ENCODE measurements around the gene PDZRN4. TPM values are rescaled to one million over a fixed set of nuclear protein-coding genes. Genes with fewer than 3 reads are reported as not detected.
"Not testable (repeated sequence)": the region's sequence is repeated elsewhere in the genome, so short reads cannot be mapped to it uniquely, and the experiment has no call there.

Gene PDZRN4
- total and polyA plus RNA-seq, 10 donors: 0.07 to 0.77 (median 0.29) TPM; not detected in 2

DNA sequence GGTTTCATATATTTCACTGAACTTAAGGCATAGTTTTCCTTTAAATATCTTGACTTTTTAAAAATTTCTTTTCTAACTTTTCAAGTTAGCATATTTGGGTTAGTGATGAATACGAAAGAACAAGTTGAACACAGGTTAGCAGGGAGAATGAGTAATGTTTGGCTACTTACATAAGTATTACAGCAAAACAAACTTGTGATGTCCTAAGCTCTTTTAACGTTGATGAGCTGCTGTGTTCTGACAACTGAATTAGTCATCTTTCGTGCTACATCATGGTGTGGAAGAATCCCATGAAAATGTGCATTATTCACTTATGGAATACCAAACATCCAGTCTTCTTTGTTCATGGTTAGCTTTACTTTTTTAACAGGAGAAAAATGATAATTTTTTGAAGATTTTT lies 36.3 kb upstream of the PDZRN4 start:
- 73 to 85% (median 75%) methylated on average over 3 of the region's 3 CpGs for WGBS, 5 donors
- Histone ChIP-seq H3K27me3 (replicated peaks in 1 of 7) (no peaks in the 10 kb centered on the region), H3K4me3 (no peak overlapping the region), H3K9me3 (peaks cover 0 to 8% (median 0%) of the 10 kb centered on the region in 8 donors), H3K4me1 (no peaks in the 10 kb centered on the region), H3K27ac (no peak overlapping the region), H3K36me3 (no peaks in the 10 kb centered on the region)
- no peak for DNase-seq
- TF ChIP-seq, protein P1, sequence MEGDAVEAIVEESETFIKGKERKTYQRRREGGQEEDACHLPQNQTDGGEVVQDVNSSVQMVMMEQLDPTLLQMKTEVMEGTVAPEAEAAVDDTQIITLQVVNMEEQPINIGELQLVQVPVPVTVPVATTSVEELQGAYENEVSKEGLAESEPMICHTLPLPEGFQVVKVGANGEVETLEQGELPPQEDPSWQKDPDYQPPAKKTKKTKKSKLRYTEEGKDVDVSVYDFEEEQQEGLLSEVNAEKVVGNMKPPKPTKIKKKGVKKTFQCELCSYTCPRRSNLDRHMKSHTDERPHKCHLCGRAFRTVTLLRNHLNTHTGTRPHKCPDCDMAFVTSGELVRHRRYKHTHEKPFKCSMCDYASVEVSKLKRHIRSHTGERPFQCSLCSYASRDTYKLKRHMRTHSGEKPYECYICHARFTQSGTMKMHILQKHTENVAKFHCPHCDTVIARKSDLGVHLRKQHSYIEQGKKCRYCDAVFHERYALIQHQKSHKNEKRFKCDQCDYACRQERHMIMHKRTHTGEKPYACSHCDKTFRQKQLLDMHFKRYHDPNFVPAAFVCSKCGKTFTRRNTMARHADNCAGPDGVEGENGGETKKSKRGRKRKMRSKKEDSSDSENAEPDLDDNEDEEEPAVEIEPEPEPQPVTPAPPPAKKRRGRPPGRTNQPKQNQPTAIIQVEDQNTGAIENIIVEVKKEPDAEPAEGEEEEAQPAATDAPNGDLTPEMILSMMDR (IDR thresholded peaks at IDR 0.05 in 8 of 11, conservative IDR thresholded peaks at IDR 0.05 in 3 of 11): no peak
- TF ChIP-seq POLR2AphosphoS5 (IDR thresholded peaks at IDR 0.05) (no peak), POLR2A (IDR thresholded peaks at IDR 0.05) (no peak)
- intact Hi-C loops (cut with DNase I; ENCODE audit: low total_unique reads): no loop called here

GRCh38 chr12:41162461-41162860 lies 25.7 kb upstream of the PDZRN4 start:
- 74 to 86% (median 85%) methylated on average over 5 of the region's 5 CpGs for WGBS, 5 donors
- TF ChIP-seq POLR2A (IDR thresholded peaks at IDR 0.05) (no peak), POLR2AphosphoS5 (IDR thresholded peaks at IDR 0.05) (no peak)
- TF ChIP-seq, protein P1 (IDR thresholded peaks at IDR 0.05 in 8 of 11, conservative IDR thresholded peaks at IDR 0.05 in 3 of 11): no peak
- DNase-seq: no peak
- Histone ChIP-seq H3K4me3 (no peak overlapping the region), H3K4me1 (no peaks in the 10 kb centered on the region), H3K27me3 (replicated peaks in 1 of 7) (no peaks in the 10 kb centered on the region), H3K36me3 (no peaks in the 10 kb centered on the region), H3K9me3 (peaks cover 0 to 5% (median 0%) of the 10 kb centered on the region in 8 donors), H3K27ac (no peak overlapping the region)
- intact Hi-C loops (cut with DNase I; ENCODE audit: low total_unique reads): no loop called here

DNA sequence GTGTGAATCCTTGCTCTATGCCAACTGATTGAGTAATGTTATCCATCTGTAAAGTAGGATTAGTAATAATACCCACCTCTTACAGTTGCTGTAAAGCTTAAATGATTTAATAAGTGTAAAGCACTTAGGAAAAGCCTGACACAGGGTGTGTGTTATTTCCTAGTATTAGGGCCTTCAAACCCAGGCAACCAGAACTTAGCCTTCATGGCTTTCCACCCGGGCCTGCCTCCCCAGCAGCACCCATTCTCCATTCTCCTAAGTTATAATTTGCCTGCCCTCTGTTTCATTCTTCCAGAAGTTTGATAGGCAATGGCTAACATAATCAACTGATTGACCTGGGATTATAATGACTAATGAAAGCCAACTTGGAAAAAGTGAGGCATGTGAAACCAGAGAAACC lies 20.4 kb upstream of the PDZRN4 start:
- intact Hi-C loops (cut with DNase I; ENCODE audit: low total_unique reads): no loop called here
- Histone ChIP-seq H3K9me3 (no peaks in the 10 kb centered on the region), H3K36me3 (no peaks in the 10 kb centered on the region), H3K27me3 (replicated peaks in 1 of 7) (no peaks in the 10 kb centered on the region), H3K27ac (no peak overlapping the region), H3K4me1 (no peaks in the 10 kb centered on the region), H3K4me3 (no peak overlapping the region)
- no peak for TF ChIP-seq POLR2A (IDR thresholded peaks at IDR 0.05)
- TF ChIP-seq, protein P1 (IDR thresholded peaks at IDR 0.05 in 8 of 11, conservative IDR thresholded peaks at IDR 0.05 in 3 of 11): no peak
- TF ChIP-seq POLR2AphosphoS5 (IDR thresholded peaks at IDR 0.05): no peak
- 65 to 100% (median 75%) methylated on average over 1 of the region's 1 CpG for WGBS, 5 donors
- DNase-seq: no peak

DNA sequence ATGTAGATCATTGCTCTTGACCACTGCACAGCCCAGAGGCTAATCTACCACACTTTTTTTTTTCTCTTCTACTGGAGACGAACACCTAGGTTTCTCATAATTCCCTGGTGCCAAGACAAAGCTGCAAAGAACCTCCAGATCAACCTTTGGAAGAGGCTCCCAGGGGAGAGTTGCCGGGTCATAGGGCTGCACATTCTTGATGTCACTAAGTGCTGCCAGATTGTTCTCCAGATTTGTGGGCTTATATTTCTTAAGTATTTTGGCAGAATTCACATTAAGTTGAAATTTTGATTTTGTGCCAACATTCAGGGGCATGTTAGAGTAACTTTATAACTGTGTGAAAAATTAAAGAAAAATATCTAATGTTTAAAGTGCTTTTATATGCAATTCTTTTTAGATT lies 13.5 kb upstream of the PDZRN4 start:
- no peak overlapping the region for H3K4me3 ChIP-seq
- H3K27ac ChIP-seq: no peak overlapping the region
- DNase-seq: no peak
- H3K4me1 ChIP-seq: no peaks in the 10 kb centered on the region
- 72 to 81% (median 78%) methylated on average over 2 of the region's 2 CpGs for WGBS, 5 donors
- no peaks in the 10 kb centered on the region for H3K36me3 ChIP-seq
- TF ChIP-seq, protein P1 (IDR thresholded peaks at IDR 0.05 in 8 of 11, conservative IDR thresholded peaks at IDR 0.05 in 3 of 11): no peak
- TF ChIP-seq POLR2AphosphoS5 (IDR thresholded peaks at IDR 0.05) (no peak), POLR2A (IDR thresholded peaks at IDR 0.05) (no peak)
- no peaks in the 10 kb centered on the region for H3K27me3 ChIP-seq (replicated peaks in 1 of 7)
- intact Hi-C loops (cut with DNase I; ENCODE audit: low total_unique reads): no loop called here
- peaks cover 0 to 3% (median 0%) of the 10 kb centered on the region in 8 donors for H3K9me3 ChIP-seq

DNA sequence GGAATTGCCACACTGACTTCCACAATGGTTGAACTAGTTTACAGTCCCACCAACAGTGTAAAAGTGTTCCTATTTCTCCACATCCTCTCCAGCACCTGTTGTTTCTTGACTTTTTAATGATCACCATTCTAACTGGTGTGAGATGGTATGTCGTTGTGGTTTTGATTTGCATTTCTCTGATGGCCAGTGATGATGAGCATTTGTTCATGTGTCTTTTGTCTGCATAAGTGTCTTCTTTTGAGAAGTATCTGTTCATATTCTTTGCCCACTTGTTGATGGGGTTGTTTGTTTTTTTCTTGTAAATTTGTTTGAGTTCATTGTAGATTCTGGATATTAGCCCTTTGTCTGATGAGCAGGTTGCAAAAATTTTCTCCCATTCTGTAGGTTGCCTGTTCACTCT lies 8.6 kb upstream of the PDZRN4 start:
- H3K9me3 ChIP-seq; H3K27ac ChIP-seq; intact Hi-C loops (cut with DNase I; ENCODE audit: low total_unique reads); H3K36me3 ChIP-seq; H3K4me3 ChIP-seq; DNase-seq; H3K27me3 ChIP-seq (replicated peaks in 1 of 7); H3K4me1 ChIP-seq: not testable (repeated sequence)
- 75 to 100% (median 91%) methylated on average over 1 of the region's 1 CpG; no CpG with 5 or more reads in 1 of the 5 donors for WGBS, 5 donors

Data from spleen (tissue), 11 donors.